Measurements from ENCODE around the gene CDSN. TPM values are rescaled to one million over a fixed set of nuclear protein-coding genes. Genes with fewer than 3 reads are reported as not detected.

CDSN gene
- polyA plus RNA-seq, 2 of the 4 experiments (the other 2 are of a cell fraction), result not detected

GRCh38 chr6:31162463-31163165 is 42.4 kb upstream of the CDSN start:
- no peak overlapping the region for H3K4me3 ChIP-seq
- 84% methylated on average over 5 of the region's 13 CpGs for WGBS (ENCODE audit: missing lambda C conversion rate)
- ChIA-PET POLR2A (no interaction called here), CTCF (interaction anchor here (0.6 kb wide), 1 partner anchor 36 kb away, joined by 3 read pairs; no protein-coding TSS in a partner anchor)
- FAIRE-seq, result no peak
- peaks cover 14% of the 10 kb centered on the region for H3K4me1 ChIP-seq
- no peak overlapping the region for H3K27ac ChIP-seq
- H3K4me2 ChIP-seq, result no peak overlapping the region
- TF ChIP-seq MYC (IDR thresholded peaks at IDR 0.05; ENCODE audit: borderline replicate concordance, low read length), result no peak
- TF ChIP-seq HMGXB4 (CRISPR knock-in tag; IDR thresholded peaks at IDR 0.05; ENCODE audit: borderline replicate concordance), result no peak
- no peak for TF ChIP-seq HOXB5 (CRISPR knock-in tag; IDR thresholded peaks at IDR 0.05)
- TF ChIP-seq CHD4 (IDR thresholded peaks at IDR 0.05; ENCODE audit: borderline replicate concordance), result no peak
- TF ChIP-seq CBX8 (IDR thresholded peaks at IDR 0.05), result no peak
- no peak for TF ChIP-seq HEYL (CRISPR knock-in tag; IDR thresholded peaks at IDR 0.05)
- no peak for TF ChIP-seq JUN (IDR thresholded peaks at IDR 0.05)
- no peak for TF ChIP-seq RCOR1 (IDR thresholded peaks at IDR 0.05; ENCODE audit: low read depth, low read length)
- no peak for TF ChIP-seq ELK1 (IDR thresholded peaks at IDR 0.05; ENCODE audit: low read depth, low read length)
- no peak for TF ChIP-seq PHF8 (IDR thresholded peaks at IDR 0.05; ENCODE audit: borderline replicate concordance, low read depth)
- no peak for TF ChIP-seq REST (IDR thresholded peaks at IDR 0.05)
- TF ChIP-seq ZC3H11A (IDR thresholded peaks at IDR 0.05), result no peak
- no peak for TF ChIP-seq SREBF2 (IDR thresholded peaks at IDR 0.05)
- TF ChIP-seq ZNF302 (CRISPR knock-in tag; IDR thresholded peaks at IDR 0.05), result no peak
- DNase-seq (ENCODE audit: low read depth in 1 of 2, low spot score in 1 of 2), result no peak
- H3K9me3 ChIP-seq, result no peaks in the 10 kb centered on the region
- no peak for ATAC-seq

GRCh38 chr6:31161216-31162126 is 41.2 kb upstream of the CDSN start:
- Histone ChIP-seq H3K4me3 (no peak overlapping the region), H3K4me1 (peaks cover 22% of the 10 kb centered on the region), H3K9me3 (no peaks in the 10 kb centered on the region), H3K27ac (no peak overlapping the region), H3K4me2 (no peak overlapping the region)
- CTCF ChIA-PET, result interaction anchor here (1.1 kb wide), 1 partner anchor 82 kb away, joined by 3 read pairs; no protein-coding TSS in a partner anchor
- 88% methylated on average over 11 of the region's 19 CpGs for WGBS (ENCODE audit: missing lambda C conversion rate)
- POLR2A ChIA-PET, result no interaction called here
- DNase-seq (ENCODE audit: low read depth in 1 of 2, low spot score in 1 of 2) (no peak), ATAC-seq (no peak), FAIRE-seq (no peak)
- TF ChIP-seq USF2 (IDR thresholded peaks at IDR 0.05), result no peak
- no peak for TF ChIP-seq POLR2AphosphoS2 (conservative IDR thresholded peaks at IDR 0.05; ENCODE audit: low read length)
- TF ChIP-seq FOSB (CRISPR knock-in tag; IDR thresholded peaks at IDR 0.05), result no peak
- TF ChIP-seq BHLHE40 (IDR thresholded peaks at IDR 0.05; ENCODE audit: low read depth, low read length), result no peak
- TF ChIP-seq NR3C1 (IDR thresholded peaks at IDR 0.05), result no peak
- no peak for TF ChIP-seq SREBF2 (IDR thresholded peaks at IDR 0.05)
- no peak for TF ChIP-seq RCOR1 (IDR thresholded peaks at IDR 0.05; ENCODE audit: low read depth, low read length)
- TF ChIP-seq ATOH8 (CRISPR knock-in tag; IDR thresholded peaks at IDR 0.05; ENCODE audit: low read depth), result no peak
- no peak for TF ChIP-seq POLR2A (IDR thresholded peaks at IDR 0.05; ENCODE audit: low read length)
- no peak for TF ChIP-seq CHD2 (IDR thresholded peaks at IDR 0.05; ENCODE audit: low read length, partially characterized antibody)
- TF ChIP-seq CHD4 (IDR thresholded peaks at IDR 0.05; ENCODE audit: borderline replicate concordance), result no peak
- TF ChIP-seq HEYL (CRISPR knock-in tag; IDR thresholded peaks at IDR 0.05), result no peak
- TF ChIP-seq HES2 (IDR thresholded peaks at IDR 0.05), result no peak
- TF ChIP-seq CBX8 (IDR thresholded peaks at IDR 0.05), result no peak
- TF ChIP-seq ZC3H11A (IDR thresholded peaks at IDR 0.05), result no peak
- no peak for TF ChIP-seq CEBPB (IDR thresholded peaks at IDR 0.05)
- TF ChIP-seq PBX3 (IDR thresholded peaks at IDR 0.05), result no peak

Data from A549 (cell line).